ENCODE data around the gene TCF7L2.

GRCh38 chr10:113007821-113008220 lies 57.8 kb downstream of the TCF7L2 start:
- TF ChIP-seq CTCF (IDR thresholded peaks at IDR 0.05) (no peak), POLR2A (IDR thresholded peaks at IDR 0.05) (no peak)

Measured in adrenal gland (tissue), 5 donors.